ENCODE data around the gene ATL2.

ATL2 gene

GRCh38 chr2:38293152-38293865 lies 83.8 kb downstream of the ATL2 start:
- no peak for TF ChIP-seq CTCF (IDR thresholded peaks at IDR 0.05)

GRCh38 chr2:38290332-38290731 lies 86.7 kb downstream of the ATL2 start:
- no peak for TF ChIP-seq CTCF (IDR thresholded peaks at IDR 0.05)

GRCh38 chr2:38284971-38285370 lies 92.1 kb downstream of the ATL2 start:
- TF ChIP-seq CTCF (IDR thresholded peaks at IDR 0.05): no peak

- TF ChIP-seq CTCF (IDR thresholded peaks at IDR 0.05): no peak
Observed at GRCh38 chr2:38281095-38281742, 95.9 kb downstream of the ATL2 start.

- TF ChIP-seq CTCF (IDR thresholded peaks at IDR 0.05): no peak
Observed at GRCh38 chr2:38279201-38279600, 97.9 kb downstream of the ATL2 start.

- no peak for TF ChIP-seq CTCF (IDR thresholded peaks at IDR 0.05)
Observed at GRCh38 chr2:38277245-38278116, 99.6 kb downstream of the ATL2 start.

Data from LNCAP (cell line).